Stomach (tissue), 9 donors: ENCODE results near the gene MT1F. TPM values are rescaled to one million over a fixed set of nuclear protein-coding genes. Genes with fewer than 3 reads are reported as not detected.

ENCODE experiments used
- DNase-seq, 2 donors: peaks; one replicate each; pipeline versions ENCODE4 v3.0.0 to v3.0.0-alpha.2; 2013 to 2019
- H3K27ac ChIP-seq, 5 donors: fragments of 200-600 bp in 4 of 5; sonication (generic) in 4 of 5; one replicate each; pipeline ENCODE4 v1.5.1; 2013 to 2019; ENCODE audit warnings: mild to moderate bottlenecking in 1 of 5, moderate library complexity in 1 of 5
- H3K27me3 ChIP-seq, 3 donors: fragments of 200-600 bp; sonication (generic); one replicate each; pipeline ENCODE4 v1.5.1; 2017 to 2019; ENCODE audit warnings: mixed run types in 1 of 3
- H3K36me3 ChIP-seq, 4 donors: fragments of 200-600 bp; sonication (generic); 1 replicate in 3 of 4; 2 replicates in 1 of 4; pipeline ENCODE4 v1.5.1; 2016 to 2019
- H3K4me1 ChIP-seq, 4 donors: fragments of 200-600 bp; sonication (generic); one replicate each; pipeline ENCODE4 v1.5.1; 2016 to 2019
- H3K4me3 ChIP-seq, 4 donors: fragments of 200-600 bp; sonication (generic) in 3 of 4; one replicate each; pipeline ENCODE4 v1.5.1; 2016 to 2019; ENCODE audit warnings: mild to moderate bottlenecking in 1 of 4
- H3K9me3 ChIP-seq, 4 donors: fragments of 200-600 bp; sonication (generic); one replicate each; pipeline ENCODE4 v1.5.1; 2016 to 2019
- CTCF ChIP-seq, 7 experiments: fragments of 450-650 bp in 4 of 7; fragments of 200-600 bp in 3 of 7; sonication (generic) in 3 of 7; IDR thresholded peaks; one replicate each; pipeline ENCODE4 v1.5.1; 2016 to 2019; ENCODE audit warnings: antibody characterized with exemption in 7 of 7, control low read depth in 2 of 7, mild to moderate bottlenecking in 1 of 7
- EP300 ChIP-seq: sonication (generic); formaldehyde crosslinking; IDR thresholded peaks from one replicate; pipeline ENCODE4 v1.6.1; 2017; ENCODE audit warnings: antibody characterized with exemption
- POLR2A ChIP-seq, 4 donors: fragments of 450-650 bp; IDR thresholded peaks; one replicate each; pipeline ENCODE4 v1.6.1; 2016; ENCODE audit warnings: antibody characterized with exemption in 4 of 4, control low read depth in 2 of 4, mild to moderate bottlenecking in 1 of 4, moderate library complexity in 1 of 4
- POLR2AphosphoS5 ChIP-seq, 3 donors: sonication (generic); formaldehyde crosslinking; IDR thresholded peaks; one replicate each; pipeline ENCODE4 v1.6.1; 2016; ENCODE audit warnings: antibody characterized with exemption in 3 of 3
- WGBS, 5 donors: extraction: QIAGEN DNeasy Blood & Tissue Kit in 3 of 5; methylation state at CpG; one replicate each; pipeline versions ENCODE4 v1.1.5 to v1.1.7; 2013 to 2018; 5-methylcytosine and 5-hydroxymethylcytosine counted together
- intact Hi-C: fragments of 100-400 bp; cut with DNase I; formaldehyde crosslinking; loops from one replicate; pipeline ENCODE4 v1.15.1; 2023; ENCODE audit warnings: low total_unique reads
- polyA plus RNA-seq, 3 donors: library from polyadenylated mRNA; stranded (reverse); fragments of 200-250 nt; gene quantifications; one replicate each; pipeline ENCODE4 v1.2.3, GENCODE V29; 2013
- total RNA-seq, 5 donors: library from RNA; depleted of rRNA; stranded (reverse); fragments of >200 nt; gene quantifications; one replicate each; pipeline versions ENCODE4 v1.1.0 to v1.2.3, GENCODE V29; 2014 to 2016
- donor health status: healthy with polysubstance abuse.
- donor health status: Bipolar disorder and iron deficiency.
- donor health status: healthy.

Gene MT1F
- total and polyA plus RNA-seq, 8 donors = 7.5 to 225 (median 80.2) TPM; not detected in 2

DNA sequence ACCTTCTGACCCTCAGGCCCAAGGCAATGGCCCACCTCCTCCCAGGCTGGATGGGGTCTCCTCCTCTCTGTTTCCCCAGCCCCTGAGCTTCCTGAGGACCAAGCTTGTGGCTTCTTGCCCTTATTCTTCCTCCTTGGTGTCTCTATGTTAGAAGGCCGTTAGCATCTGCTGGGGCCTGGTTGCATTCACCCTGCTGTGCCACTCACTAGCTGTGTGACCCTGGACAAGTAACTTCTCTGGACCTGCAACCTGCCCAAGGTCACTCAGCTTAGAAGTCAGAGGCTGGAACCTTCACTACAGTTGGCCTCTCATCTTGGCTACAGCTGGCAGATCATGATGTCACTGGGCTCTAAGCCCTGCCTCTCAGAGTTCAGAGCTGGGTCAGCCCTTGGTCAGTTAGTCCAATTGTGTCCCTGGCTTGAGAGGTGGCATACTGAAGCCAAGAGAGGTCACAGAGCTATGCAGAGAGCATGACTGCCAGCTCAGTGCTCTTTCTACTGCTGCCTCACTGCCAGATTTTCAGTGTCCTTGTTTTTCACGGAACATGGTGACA lies 46.4 kb upstream of the MT1F start:
- no peak overlapping the region for H3K4me3 ChIP-seq
- H3K9me3 ChIP-seq = no peaks in the 10 kb centered on the region
- no peaks in the 10 kb centered on the region for H3K27me3 ChIP-seq
- TF ChIP-seq EP300 (no peak), POLR2AphosphoS5 (IDR thresholded peaks at IDR 0.05) (peak; percentile 5 to 58 (median 8)), CTCF (IDR thresholded peaks at IDR 0.05) (no peak), POLR2A (IDR thresholded peaks at IDR 0.05) (no peak)
- peaks cover 35 to 67% (median 50%) of the 10 kb centered on the region in 4 donors for H3K4me1 ChIP-seq
- intact Hi-C loops = no loop called here
- H3K27ac ChIP-seq = peak overlapping the region; percentile 66 to 96 (median 92)
- peak; percentile 26 to 69 for DNase-seq
- H3K36me3 ChIP-seq = no peaks in the 10 kb centered on the region
- WGBS, 5 donors = 54 to 73% (median 59%) methylated on average over 2 of the region's 2 CpGs

DNA sequence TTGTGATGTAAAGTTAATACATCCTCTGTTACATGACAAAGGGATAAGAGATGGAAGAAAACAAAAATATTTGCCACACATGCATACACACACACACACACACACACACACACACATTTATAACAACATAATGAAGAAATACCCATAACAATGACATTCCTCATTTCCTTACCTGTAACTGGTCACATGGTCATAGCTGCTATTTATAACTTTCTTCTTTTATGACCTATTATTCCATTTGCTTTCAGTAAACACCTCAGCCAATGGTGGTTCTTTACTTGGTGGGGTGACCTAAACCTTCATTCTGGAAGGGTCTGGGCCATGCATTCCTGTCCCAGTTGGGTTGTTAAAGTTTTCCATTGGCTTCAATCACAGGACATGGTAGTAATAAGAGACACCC lies 44.1 kb upstream of the MT1F start:
- Histone ChIP-seq H3K4me1 (peaks cover 35 to 69% (median 49%) of the 10 kb centered on the region in 4 donors), H3K4me3 (no peak overlapping the region), H3K9me3 (no peaks in the 10 kb centered on the region), H3K36me3 (no peaks in the 10 kb centered on the region), H3K27ac (no peak overlapping the region), H3K27me3 (peaks cover 0 to 17% (median 0%) of the 10 kb centered on the region in 3 donors)
- no peak for DNase-seq
- TF ChIP-seq EP300 (no peak), POLR2A (IDR thresholded peaks at IDR 0.05) (no peak), POLR2AphosphoS5 (IDR thresholded peaks at IDR 0.05) (no peak), CTCF (IDR thresholded peaks at IDR 0.05) (no peak)
- intact Hi-C loops = no loop called here

- H3K27ac ChIP-seq = no peak overlapping the region
- no peaks in the 10 kb centered on the region for H3K36me3 ChIP-seq
- H3K27me3 ChIP-seq = peaks cover 0 to 17% (median 0%) of the 10 kb centered on the region in 3 donors
- peaks cover 30 to 60% (median 43%) of the 10 kb centered on the region in 4 donors for H3K4me1 ChIP-seq
- H3K4me3 ChIP-seq = no peak overlapping the region
- DNase-seq = no peak
- H3K9me3 ChIP-seq = no peaks in the 10 kb centered on the region
- TF ChIP-seq CTCF (IDR thresholded peaks at IDR 0.05) (no peak), EP300 (no peak), POLR2AphosphoS5 (IDR thresholded peaks at IDR 0.05) (no peak), POLR2A (IDR thresholded peaks at IDR 0.05) (no peak)
- intact Hi-C loops = no loop called here
Measured at GRCh38 chr16:56614549-56614991, 43.2 kb upstream of the MT1F start.

- DNase-seq = no peak
- intact Hi-C loops = no loop called here
- Histone ChIP-seq H3K36me3 (no peaks in the 10 kb centered on the region), H3K27ac (no peak overlapping the region), H3K4me1 (peaks cover 26 to 52% (median 35%) of the 10 kb centered on the region in 4 donors), H3K4me3 (no peak overlapping the region), H3K27me3 (peaks cover 0 to 17% (median 0%) of the 10 kb centered on the region in 3 donors), H3K9me3 (no peaks in the 10 kb centered on the region)
- 30 to 59% (median 36%) methylated on average over 3 of the region's 3 CpGs for WGBS, 5 donors
- TF ChIP-seq POLR2AphosphoS5 (IDR thresholded peaks at IDR 0.05) = no peak
- no peak for TF ChIP-seq POLR2A (IDR thresholded peaks at IDR 0.05)
- TF ChIP-seq CTCF (IDR thresholded peaks at IDR 0.05) = no peak
- TF ChIP-seq EP300 = no peak
Measured at GRCh38 chr16:56615353-56615752, 42.4 kb upstream of the MT1F start.
